NB4 (cell line): Measurements from ENCODE around the gene THSD7A.

Source experiments
- CTCF ChIP-seq: IDR thresholded peaks from one replicate; pipeline ENCODE4 v1.5.1; 2012; ENCODE audit warnings: low read depth, low read length
- MAX ChIP-seq: IDR thresholded peaks from 2 replicates; pipeline ENCODE4 v1.6.1; 2011; ENCODE audit warnings: low read depth, low read length
- POLR2A ChIP-seq: IDR thresholded peaks from 2 replicates; pipeline ENCODE4 v1.6.1; 2011; ENCODE audit warnings: mild to moderate bottlenecking; ENCODE audit not compliant: insufficient read length; ENCODE audit errors: extremely low read depth

- TF ChIP-seq CTCF: no peak
- no peak for TF ChIP-seq POLR2A
- no peak for TF ChIP-seq MAX
Measured at GRCh38 chr7:11754123-11754522, 77.9 kb downstream of the THSD7A start.
